Activated T-cell treated with anti-CD3 and anti-CD28 coated beads, Interleukin-2, amount 50 U/mL, for 4 hours (primary cell): ENCODE results near the gene MGAT5. TPM values are rescaled to one million over a fixed set of nuclear protein-coding genes. Genes with fewer than 3 reads are reported as not detected.
A peak's percentile ranks its signal among the peaks of the same experiment; 100 is the strongest.

Experiments used
- ATAC-seq, 2 donors: fragments of 200-7000 bp; cut with Tn5 transposase; one replicate each; pipeline ENCODE4 v1.10.0; 2021
- DNase-seq: peaks from one replicate; pipeline ENCODE4 v3.0.0-alpha.2; 2020
- H3K27me3 Mint-ChIP-seq: one replicate; pipeline ENCODE4 v1.8.0; 2021; ENCODE audit warnings: low read depth, mixed read lengths
- H3K36me3 Mint-ChIP-seq: one replicate; pipeline ENCODE4 v1.8.0; 2022; ENCODE audit warnings: mixed read lengths; ENCODE audit not compliant: insufficient read depth
- H3K4me1 Mint-ChIP-seq: one replicate; pipeline ENCODE4 v1.8.0; 2021; ENCODE audit warnings: low read depth, mixed read lengths
- H3K4me3 Mint-ChIP-seq: one replicate; pipeline ENCODE4 v1.8.0; 2021; ENCODE audit warnings: mild to moderate bottlenecking, moderate library complexity, mixed read lengths
- H3K9me3 Mint-ChIP-seq: one replicate; pipeline ENCODE4 v1.8.0; 2021; ENCODE audit warnings: mixed read lengths
- total RNA-seq, 3 donors: library from RNA; stranded (reverse); gene quantifications; one replicate each; pipeline ENCODE4 v1.2.1, GENCODE V29; 2021

Gene MGAT5
- total RNA-seq, 3 donors from 2014 or later, result 58.7 to 69.8 (median 68.4) TPM

GRCh38 chr2:134454931-134455330, 201.1 kb downstream of the MGAT5 start:
- no peaks in the 10 kb centered on the region for H3K27me3 Mint-ChIP-seq
- H3K4me1 Mint-ChIP-seq, result peaks cover 2% of the 10 kb centered on the region
- no peaks in the 10 kb centered on the region for H3K36me3 Mint-ChIP-seq
- no peak for ATAC-seq
- H3K4me3 Mint-ChIP-seq, result no peak overlapping the region
- H3K9me3 Mint-ChIP-seq, result no peaks in the 10 kb centered on the region
- DNase-seq, result no peak

GRCh38 chr2:134455426-134455825, 201.6 kb downstream of the MGAT5 start:
- H3K9me3 Mint-ChIP-seq, result no peaks in the 10 kb centered on the region
- no peaks in the 10 kb centered on the region for H3K36me3 Mint-ChIP-seq
- DNase-seq (no peak), ATAC-seq (no peak)
- H3K4me1 Mint-ChIP-seq, result peaks cover 2% of the 10 kb centered on the region
- no peaks in the 10 kb centered on the region for H3K27me3 Mint-ChIP-seq
- H3K4me3 Mint-ChIP-seq, result no peak overlapping the region

GRCh38 chr2:134457353-134457752, 203.5 kb downstream of the MGAT5 start:
- H3K4me1 Mint-ChIP-seq, result no peaks in the 10 kb centered on the region
- ATAC-seq (no peak), DNase-seq (no peak)
- H3K9me3 Mint-ChIP-seq, result no peaks in the 10 kb centered on the region
- H3K27me3 Mint-ChIP-seq, result no peaks in the 10 kb centered on the region
- H3K4me3 Mint-ChIP-seq, result no peak overlapping the region
- no peaks in the 10 kb centered on the region for H3K36me3 Mint-ChIP-seq

- DNase-seq, result no peak
- ATAC-seq, result no peak
- no peak overlapping the region for H3K4me3 Mint-ChIP-seq
These were observed 204.0 kb downstream of the MGAT5 start for GRCh38 chr2:134457765-134458472.

GRCh38 chr2:134458473-134458853, 204.6 kb downstream of the MGAT5 start:
- Mint-ChIP-seq H3K9me3 (no peaks in the 10 kb centered on the region), H3K4me3 (no peak overlapping the region), H3K27me3 (no peaks in the 10 kb centered on the region), H3K4me1 (no peaks in the 10 kb centered on the region), H3K36me3 (no peaks in the 10 kb centered on the region)
- no peak for ATAC-seq
- no peak for DNase-seq

More at GRCh38 chr2:134457765-134458472, 204.0 kb downstream of the MGAT5 start:
- Mint-ChIP-seq H3K4me1 (no peaks in the 10 kb centered on the region), H3K9me3 (no peaks in the 10 kb centered on the region), H3K36me3 (no peaks in the 10 kb centered on the region), H3K27me3 (no peaks in the 10 kb centered on the region)

- Mint-ChIP-seq H3K4me3 (no peak overlapping the region), H3K36me3 (no peaks in the 10 kb centered on the region), H3K27me3 (no peaks in the 10 kb centered on the region), H3K4me1 (no peaks in the 10 kb centered on the region), H3K9me3 (no peaks in the 10 kb centered on the region)
- ATAC-seq, result no peak
- DNase-seq, result no peak
These were observed 205.1 kb downstream of the MGAT5 start for GRCh38 chr2:134458950-134459349.

- DNase-seq (no peak), ATAC-seq (no peak)
- H3K4me3 Mint-ChIP-seq, result no peak overlapping the region
- no peaks in the 10 kb centered on the region for H3K9me3 Mint-ChIP-seq
- H3K27me3 Mint-ChIP-seq, result no peaks in the 10 kb centered on the region
- no peaks in the 10 kb centered on the region for H3K4me1 Mint-ChIP-seq
- H3K36me3 Mint-ChIP-seq, result no peaks in the 10 kb centered on the region
These were observed 206.0 kb downstream of the MGAT5 start for GRCh38 chr2:134459706-134460406.

- Mint-ChIP-seq H3K9me3 (no peaks in the 10 kb centered on the region), H3K27me3 (no peaks in the 10 kb centered on the region), H3K36me3 (no peaks in the 10 kb centered on the region), H3K4me1 (no peaks in the 10 kb centered on the region), H3K4me3 (no peak overlapping the region)
- peak; percentile 46 for ATAC-seq
- peak; percentile 21 for DNase-seq
These were observed 206.7 kb downstream of the MGAT5 start for GRCh38 chr2:134460583-134460998.

GRCh38 chr2:134461511-134461910, 207.6 kb downstream of the MGAT5 start:
- Mint-ChIP-seq H3K4me3 (no peak overlapping the region), H3K27me3 (no peaks in the 10 kb centered on the region), H3K4me1 (peaks cover 5% of the 10 kb centered on the region), H3K36me3 (no peaks in the 10 kb centered on the region), H3K9me3 (no peaks in the 10 kb centered on the region)
- ATAC-seq (no peak), DNase-seq (no peak)

- ATAC-seq, result no peak
- no peaks in the 10 kb centered on the region for H3K27me3 Mint-ChIP-seq
- no peak overlapping the region for H3K4me3 Mint-ChIP-seq
- H3K4me1 Mint-ChIP-seq, result peaks cover 8% of the 10 kb centered on the region
- no peaks in the 10 kb centered on the region for H3K36me3 Mint-ChIP-seq
- DNase-seq, result no peak
- H3K9me3 Mint-ChIP-seq, result no peaks in the 10 kb centered on the region
These were observed 208.4 kb downstream of the MGAT5 start for GRCh38 chr2:134462275-134462674.

GRCh38 chr2:134462791-134463698, 209.2 kb downstream of the MGAT5 start:
- H3K27me3 Mint-ChIP-seq, result no peaks in the 10 kb centered on the region
- H3K4me1 Mint-ChIP-seq, result peaks cover 16% of the 10 kb centered on the region
- ATAC-seq, result no peak
- H3K9me3 Mint-ChIP-seq, result no peaks in the 10 kb centered on the region
- H3K36me3 Mint-ChIP-seq, result no peaks in the 10 kb centered on the region
- no peak overlapping the region for H3K4me3 Mint-ChIP-seq
- DNase-seq, result no peak

- Mint-ChIP-seq H3K4me3 (no peak overlapping the region), H3K9me3 (no peaks in the 10 kb centered on the region), H3K27me3 (no peaks in the 10 kb centered on the region), H3K36me3 (no peaks in the 10 kb centered on the region), H3K4me1 (peaks cover 22% of the 10 kb centered on the region)
- no peak for ATAC-seq
- DNase-seq, result no peak
These were observed 209.8 kb downstream of the MGAT5 start for GRCh38 chr2:134463699-134464022.

GRCh38 chr2:134465228-134466105, 211.6 kb downstream of the MGAT5 start:
- Mint-ChIP-seq H3K4me3 (no peak overlapping the region), H3K27me3 (no peaks in the 10 kb centered on the region), H3K36me3 (no peaks in the 10 kb centered on the region), H3K9me3 (no peaks in the 10 kb centered on the region), H3K4me1 (peaks cover 32% of the 10 kb centered on the region)
- ATAC-seq, result no peak
- no peak for DNase-seq

GRCh38 chr2:134466141-134466540, 212.3 kb downstream of the MGAT5 start:
- ATAC-seq (no peak), DNase-seq (peak; percentile 23)
- Mint-ChIP-seq H3K36me3 (no peaks in the 10 kb centered on the region), H3K4me3 (no peak overlapping the region), H3K27me3 (no peaks in the 10 kb centered on the region), H3K9me3 (no peaks in the 10 kb centered on the region), H3K4me1 (peaks cover 32% of the 10 kb centered on the region)
